GM18499 (cell line): Measurements from ENCODE around the gene PDE4D.
A peak's percentile ranks its signal among the peaks of the same experiment; 100 is the strongest.
"Not testable (repeated sequence)": the region's sequence is repeated elsewhere in the genome, so short reads cannot be mapped to it uniquely, and the experiment has no call there.

Source experiments
- ATAC-seq: cut with Tn5 transposase; IDR thresholded peaks from one replicate; pipeline ENCODE4 v1.9.1; 2021; ENCODE audit warnings: moderate number of reproducible peaks; ENCODE audit not compliant: insufficient read depth, unreplicated experiment

PDE4D gene

GRCh38 chr5:59666440-59667068 lies 227.0 kb downstream of the PDE4D start:
- ATAC-seq = no peak

GRCh38 chr5:59665832-59666203 lies 227.7 kb downstream of the PDE4D start:
- not testable (repeated sequence) for ATAC-seq

GRCh38 chr5:59665086-59665831 lies 228.3 kb downstream of the PDE4D start:
- ATAC-seq = no peak

GRCh38 chr5:59661954-59662615 lies 231.4 kb downstream of the PDE4D start:
- no peak for ATAC-seq

DNA sequence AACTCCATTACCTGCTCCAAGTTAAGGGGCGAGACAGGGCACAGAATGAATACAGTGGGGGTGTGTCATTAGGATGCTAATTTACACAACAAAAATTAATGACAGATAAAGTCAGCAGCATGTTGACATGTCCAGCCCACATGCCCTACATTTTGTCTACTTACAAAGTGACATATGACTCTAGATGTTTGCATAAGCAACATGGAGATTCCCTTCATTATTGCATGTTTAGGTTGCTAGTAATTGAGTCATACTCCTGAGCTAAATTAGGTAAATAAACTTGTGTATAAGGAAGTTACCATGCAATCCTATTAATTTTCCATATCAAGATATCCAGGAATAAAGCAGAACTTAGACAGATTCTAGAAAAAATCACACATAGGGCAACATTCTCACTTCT lies 232.2 kb downstream of the PDE4D start:
- no peak for ATAC-seq

GRCh38 chr5:59660737-59661136 lies 232.8 kb downstream of the PDE4D start:
- ATAC-seq = peak; percentile 44

- no peak for ATAC-seq
These were observed 236.9 kb downstream of the PDE4D start for GRCh38 chr5:59656351-59657254.

DNA sequence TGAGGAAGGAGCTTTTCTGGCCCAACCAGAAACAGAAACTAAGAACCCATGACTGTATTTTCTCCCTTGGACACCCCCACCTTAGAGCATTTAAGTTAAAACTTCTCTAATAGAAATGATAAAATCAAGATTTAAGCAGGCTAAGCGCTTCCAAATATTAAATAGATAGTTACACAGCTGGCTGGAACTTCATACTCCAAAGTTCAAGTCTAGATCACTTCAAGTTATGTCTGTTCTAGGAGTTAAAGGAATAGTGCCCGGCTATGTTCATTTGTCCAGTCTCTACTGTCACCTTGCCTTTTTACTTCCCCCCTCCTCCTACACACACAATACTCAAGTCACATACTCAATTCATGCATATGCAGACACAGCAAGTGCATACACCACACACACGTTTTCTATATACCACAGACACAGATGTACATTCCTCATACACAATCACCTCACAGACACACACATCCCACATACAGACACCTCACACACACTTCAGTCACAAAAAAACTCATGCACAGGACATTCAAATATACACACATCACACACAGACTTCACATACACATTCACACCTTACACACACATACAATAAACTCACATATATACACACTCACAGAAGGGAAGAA lies 237.7 kb downstream of the PDE4D start:
- ATAC-seq = no peak

GRCh38 chr5:59654691-59655090 lies 238.8 kb downstream of the PDE4D start:
- ATAC-seq = no peak

GRCh38 chr5:59652449-59652848 lies 241.1 kb downstream of the PDE4D start:
- ATAC-seq = no peak

DNA sequence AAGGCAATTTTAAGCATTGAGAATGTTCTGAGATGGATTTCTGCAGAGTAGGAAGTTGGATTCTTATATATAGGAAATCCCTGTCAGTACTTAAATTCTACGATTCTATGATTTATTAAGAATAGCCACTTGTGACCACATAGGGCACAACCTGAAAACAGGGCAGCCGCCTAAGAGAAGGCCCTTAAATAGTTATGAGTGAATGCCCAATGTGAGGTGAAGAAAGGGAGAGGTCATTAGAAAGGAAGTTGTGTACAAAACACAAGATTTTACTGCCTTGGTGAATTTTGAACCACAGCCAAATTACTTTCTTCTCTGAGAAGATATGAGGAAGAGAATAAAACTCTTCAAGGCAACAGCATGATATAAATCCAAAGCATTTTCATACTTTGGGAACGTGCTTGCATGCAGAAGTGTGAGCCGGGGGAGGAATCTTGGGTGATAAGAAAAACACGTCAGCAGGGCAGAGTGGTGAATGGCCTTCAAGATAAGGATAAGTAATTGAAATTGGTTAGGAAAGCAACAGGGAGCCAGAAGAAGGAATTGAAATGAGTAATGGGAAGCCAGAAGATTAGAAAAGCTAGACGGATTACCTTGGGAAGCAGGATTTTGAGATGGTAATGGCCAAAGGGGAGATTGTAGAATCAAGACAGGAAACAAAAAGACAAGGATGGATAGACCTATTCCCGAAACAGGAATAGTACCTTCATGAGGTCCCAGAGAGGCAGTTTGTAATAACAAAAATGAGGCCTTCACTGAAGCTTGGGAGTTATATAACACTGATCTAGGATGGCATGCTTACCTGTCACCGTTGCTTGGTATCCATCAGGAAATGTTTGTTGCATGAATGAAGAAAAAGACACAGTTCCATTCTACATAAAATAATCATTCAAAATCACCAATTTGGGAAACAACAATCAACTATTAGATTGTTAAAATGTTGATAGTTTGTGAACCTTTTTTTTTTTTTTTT lies 244.3 kb downstream of the PDE4D start:
- ATAC-seq = no peak

DNA sequence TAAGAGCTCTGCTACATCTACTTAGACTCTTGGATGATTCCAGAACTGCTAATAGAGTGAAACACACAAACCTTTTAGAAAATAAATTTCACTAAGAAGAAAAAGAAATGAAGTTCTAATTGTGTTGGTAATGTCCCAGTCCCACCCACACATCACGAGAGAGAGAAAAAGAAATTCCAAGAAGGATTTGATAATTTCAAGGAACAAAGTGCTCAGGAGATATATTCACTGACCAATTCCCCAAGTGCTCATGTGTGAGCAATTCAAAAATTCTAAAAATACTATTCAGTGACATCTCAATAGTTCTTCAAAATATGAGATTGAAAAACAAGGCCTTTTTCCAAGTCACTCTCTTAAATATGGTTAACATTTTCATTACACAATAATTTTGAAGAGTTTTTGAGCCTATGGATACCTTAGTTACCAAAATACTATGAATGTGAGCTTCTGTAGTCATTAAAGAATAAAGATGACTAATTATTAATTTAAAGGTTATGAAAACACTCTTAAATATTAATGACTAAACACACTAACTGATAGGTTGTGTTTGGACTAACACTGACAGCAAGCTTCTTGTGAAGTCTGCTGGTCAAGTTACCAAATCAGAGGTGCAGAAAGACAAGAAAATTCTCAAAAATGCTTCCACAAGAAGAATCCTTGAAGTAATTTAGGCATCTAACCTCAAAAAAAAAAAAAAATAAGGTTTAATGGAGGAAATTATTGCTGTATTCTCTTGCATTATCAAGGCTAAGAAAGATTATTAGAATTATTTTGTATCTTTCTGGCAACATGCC lies 245.3 kb downstream of the PDE4D start:
- ATAC-seq = no peak

- ATAC-seq = no peak
These were observed 248.1 kb downstream of the PDE4D start for GRCh38 chr5:59645380-59645779.

GRCh38 chr5:59640411-59640810 lies 253.1 kb downstream of the PDE4D start:
- no peak for ATAC-seq

DNA sequence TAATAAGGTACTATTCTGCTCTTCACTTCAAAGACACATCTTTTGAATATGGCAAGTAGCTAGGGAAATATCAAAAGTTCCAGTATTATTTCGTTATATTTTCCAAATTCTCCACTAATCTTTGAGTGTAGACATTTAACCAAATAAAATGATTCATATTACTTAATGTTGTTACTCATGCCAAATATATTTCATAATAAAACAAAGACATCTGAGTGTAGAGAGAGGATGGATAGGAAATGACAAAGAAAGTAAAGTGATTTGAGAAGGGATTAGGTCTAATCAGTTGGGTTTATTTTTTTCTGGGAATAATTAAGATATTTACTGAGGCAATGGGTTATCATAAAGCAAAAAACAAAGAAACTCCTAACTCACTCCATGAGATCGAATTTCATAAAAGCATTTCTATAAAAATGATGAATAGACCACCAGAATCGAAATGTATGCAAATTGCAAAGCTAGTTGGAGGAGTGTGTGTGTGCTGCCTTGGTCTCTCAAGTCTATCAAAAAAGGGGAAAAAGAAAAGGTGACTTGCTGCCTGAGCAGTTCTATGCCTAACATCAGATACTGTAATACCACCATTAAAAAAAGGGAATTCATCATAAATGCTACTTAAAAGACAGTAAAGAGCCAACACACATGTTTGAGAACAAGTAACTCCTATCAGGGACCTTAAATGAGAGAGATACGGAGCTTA lies 255.5 kb downstream of the PDE4D start:
- no peak for ATAC-seq

DNA sequence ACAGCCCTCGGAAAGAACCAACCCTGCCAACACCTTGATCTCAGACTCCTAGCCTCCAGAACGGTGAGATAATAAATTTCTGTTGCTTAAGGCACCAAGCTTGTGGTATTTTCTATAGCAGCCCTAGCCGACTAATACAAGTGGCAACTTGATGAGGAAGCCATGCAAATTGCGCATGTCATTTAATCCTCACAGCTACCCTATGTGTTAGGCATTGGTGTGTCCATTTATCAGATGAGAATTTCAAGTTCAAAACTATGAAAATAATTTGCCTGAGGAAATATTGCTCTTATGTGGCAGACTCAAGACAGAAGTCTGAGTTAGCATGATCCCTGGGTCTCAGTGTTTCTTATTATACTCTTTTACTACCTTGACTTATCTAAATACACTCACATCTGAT lies 264.0 kb downstream of the PDE4D start:
- ATAC-seq = no peak

- ATAC-seq = no peak
These were observed 265.3 kb downstream of the PDE4D start for GRCh38 chr5:59628062-59628828.
